ENCODE results near the gene FRMD1. TPM values are rescaled to one million over a fixed set of nuclear protein-coding genes. Genes with fewer than 3 reads are reported as not detected.

Gene FRMD1
- total RNA-seq, 1 donor, result under 0.01 TPM

GRCh38 chr6:168058691-168059551 is 20.1 kb downstream of the FRMD1 start:
- H2AFZ ChIP-seq (ENCODE audit: low read length), result no peak overlapping the region
- no peak for TF ChIP-seq CTCF (IDR thresholded peaks at IDR 0.05; ENCODE audit: extremely low read depth, low read depth, low read length)
- no peak overlapping the region for H3K27ac ChIP-seq (ENCODE audit: low read depth, low read length)
- H3K4me3 ChIP-seq (ENCODE audit: insufficient read depth, low read length), result no peak overlapping the region
- H3K9me3 ChIP-seq (ENCODE audit: low read depth, low read length), result no peaks in the 10 kb centered on the region
- no peaks in the 10 kb centered on the region for H3K36me3 ChIP-seq (ENCODE audit: insufficient read depth, low read length)
- H3K4me2 ChIP-seq (ENCODE audit: insufficient read depth, low read length), result no peak overlapping the region
- no peak for DNase-seq (ENCODE audit: insufficient read length, low spot score, missing footprints)
- H4K20me1 ChIP-seq (ENCODE audit: insufficient read depth, low read length), result no peaks in the 10 kb centered on the region
- H3K27me3 ChIP-seq (ENCODE audit: insufficient read depth, low read length), result no peaks in the 10 kb centered on the region
- H3K4me1 ChIP-seq (ENCODE audit: insufficient read depth, low read length), result no peaks in the 10 kb centered on the region
- H3K79me2 ChIP-seq (ENCODE audit: insufficient read depth, low read length), result no peaks in the 10 kb centered on the region

- H3K27ac ChIP-seq (ENCODE audit: low read depth, low read length), result no peak overlapping the region
- H3K9me3 ChIP-seq (ENCODE audit: low read depth, low read length), result no peaks in the 10 kb centered on the region
- no peaks in the 10 kb centered on the region for H4K20me1 ChIP-seq (ENCODE audit: insufficient read depth, low read length)
- no peak for TF ChIP-seq CTCF (IDR thresholded peaks at IDR 0.05; ENCODE audit: extremely low read depth, low read depth, low read length)
- no peak overlapping the region for H3K4me3 ChIP-seq (ENCODE audit: insufficient read depth, low read length)
- no peaks in the 10 kb centered on the region for H3K27me3 ChIP-seq (ENCODE audit: insufficient read depth, low read length)
- no peak for DNase-seq (ENCODE audit: insufficient read length, low spot score, missing footprints)
- H3K79me2 ChIP-seq (ENCODE audit: insufficient read depth, low read length), result no peaks in the 10 kb centered on the region
- H3K4me2 ChIP-seq (ENCODE audit: insufficient read depth, low read length), result no peak overlapping the region
- H3K4me1 ChIP-seq (ENCODE audit: insufficient read depth, low read length), result no peaks in the 10 kb centered on the region
- no peaks in the 10 kb centered on the region for H3K36me3 ChIP-seq (ENCODE audit: insufficient read depth, low read length)
- H2AFZ ChIP-seq (ENCODE audit: low read length), result no peak overlapping the region
These were observed 21.2 kb downstream of the FRMD1 start for GRCh38 chr6:168057836-168058235.

- no peak overlapping the region for H3K27ac ChIP-seq (ENCODE audit: low read depth, low read length)
- TF ChIP-seq CTCF (IDR thresholded peaks at IDR 0.05; ENCODE audit: extremely low read depth, low read depth, low read length), result no peak
- DNase-seq (ENCODE audit: insufficient read length, low spot score, missing footprints), result no peak
These were observed 22.0 kb downstream of the FRMD1 start for GRCh38 chr6:168056892-168057527.

More at GRCh38 chr6:168056892-168057527, 22.0 kb downstream of the FRMD1 start:
- Histone ChIP-seq H3K9me3 (ENCODE audit: low read depth, low read length) (no peaks in the 10 kb centered on the region), H3K27me3 (ENCODE audit: insufficient read depth, low read length) (no peaks in the 10 kb centered on the region), H4K20me1 (ENCODE audit: insufficient read depth, low read length) (no peaks in the 10 kb centered on the region), H3K36me3 (ENCODE audit: insufficient read depth, low read length) (no peaks in the 10 kb centered on the region), H2AFZ (ENCODE audit: low read length) (no peak overlapping the region), H3K4me1 (ENCODE audit: insufficient read depth, low read length) (no peaks in the 10 kb centered on the region), H3K79me2 (ENCODE audit: insufficient read depth, low read length) (no peaks in the 10 kb centered on the region), H3K4me2 (ENCODE audit: insufficient read depth, low read length) (no peak overlapping the region), H3K4me3 (ENCODE audit: insufficient read depth, low read length) (no peak overlapping the region)

Data from osteoblast (primary cell).